Stimulated activated CD4-positive, alpha-beta T cell treated with anti-CD3 and anti-CD28 coated beads, Interleukin-1b, Interleukin-23, amount 100 ng/mL, for 24 hours (primary cell): ENCODE results near the gene FRMD5.

Source experiments
- DNase-seq, 4 experiments: peaks; one replicate each; pipeline ENCODE4 v3.0.0-alpha.2; 2020; ENCODE audit warnings: low read depth in 4 of 4, low spot score in 1 of 4

Gene FRMD5

GRCh38 chr15:43981576-43981975 is 213.5 kb downstream of the FRMD5 start:
- DNase-seq: no peak

- DNase-seq: peak in 1 of 4 experiments; percentile 53
Observed at GRCh38 chr15:43977072-43977884, 217.8 kb downstream of the FRMD5 start.

- DNase-seq: no peak
Observed at GRCh38 chr15:43975770-43976169, 219.3 kb downstream of the FRMD5 start.

GRCh38 chr15:43975326-43975725 is 219.7 kb downstream of the FRMD5 start:
- DNase-seq: no peak

GRCh38 chr15:43974852-43975251 is 220.2 kb downstream of the FRMD5 start:
- no peak for DNase-seq

GRCh38 chr15:43969802-43970375 is 225.2 kb downstream of the FRMD5 start:
- DNase-seq: no peak

- DNase-seq: no peak
Observed at GRCh38 chr15:43968551-43968950, 226.5 kb downstream of the FRMD5 start.

- no peak for DNase-seq
Observed at GRCh38 chr15:43966646-43967045, 228.4 kb downstream of the FRMD5 start.

GRCh38 chr15:43958861-43959330 is 236.2 kb downstream of the FRMD5 start:
- no peak for DNase-seq

GRCh38 chr15:43957724-43958123 is 237.3 kb downstream of the FRMD5 start:
- DNase-seq: no peak

- DNase-seq: no peak
Observed at GRCh38 chr15:43955140-43955539, 239.9 kb downstream of the FRMD5 start.

- DNase-seq: no peak
Observed at GRCh38 chr15:43954181-43954621, 240.9 kb downstream of the FRMD5 start.

GRCh38 chr15:43953402-43953801 is 241.7 kb downstream of the FRMD5 start:
- DNase-seq: no peak

GRCh38 chr15:43950531-43950930 is 244.5 kb downstream of the FRMD5 start:
- no peak for DNase-seq

GRCh38 chr15:43948691-43949325 is 246.3 kb downstream of the FRMD5 start:
- no peak for DNase-seq

- no peak for DNase-seq
Observed at GRCh38 chr15:43943511-43943910, 251.6 kb downstream of the FRMD5 start.

- no peak for DNase-seq
Observed at GRCh38 chr15:43942194-43942593, 252.9 kb downstream of the FRMD5 start.

- DNase-seq: no peak
Observed at GRCh38 chr15:43941555-43941954, 253.5 kb downstream of the FRMD5 start.

GRCh38 chr15:43941071-43941470 is 254.0 kb downstream of the FRMD5 start:
- DNase-seq: no peak

GRCh38 chr15:43939070-43939469 is 256.0 kb downstream of the FRMD5 start:
- no peak for DNase-seq

GRCh38 chr15:43934480-43934879 is 260.6 kb downstream of the FRMD5 start:
- DNase-seq: no peak

GRCh38 chr15:43932907-43933306 is 262.2 kb downstream of the FRMD5 start:
- DNase-seq: no peak
